ENCODE measurements around the gene PAQR7.

The PAQR7 gene

DNA sequence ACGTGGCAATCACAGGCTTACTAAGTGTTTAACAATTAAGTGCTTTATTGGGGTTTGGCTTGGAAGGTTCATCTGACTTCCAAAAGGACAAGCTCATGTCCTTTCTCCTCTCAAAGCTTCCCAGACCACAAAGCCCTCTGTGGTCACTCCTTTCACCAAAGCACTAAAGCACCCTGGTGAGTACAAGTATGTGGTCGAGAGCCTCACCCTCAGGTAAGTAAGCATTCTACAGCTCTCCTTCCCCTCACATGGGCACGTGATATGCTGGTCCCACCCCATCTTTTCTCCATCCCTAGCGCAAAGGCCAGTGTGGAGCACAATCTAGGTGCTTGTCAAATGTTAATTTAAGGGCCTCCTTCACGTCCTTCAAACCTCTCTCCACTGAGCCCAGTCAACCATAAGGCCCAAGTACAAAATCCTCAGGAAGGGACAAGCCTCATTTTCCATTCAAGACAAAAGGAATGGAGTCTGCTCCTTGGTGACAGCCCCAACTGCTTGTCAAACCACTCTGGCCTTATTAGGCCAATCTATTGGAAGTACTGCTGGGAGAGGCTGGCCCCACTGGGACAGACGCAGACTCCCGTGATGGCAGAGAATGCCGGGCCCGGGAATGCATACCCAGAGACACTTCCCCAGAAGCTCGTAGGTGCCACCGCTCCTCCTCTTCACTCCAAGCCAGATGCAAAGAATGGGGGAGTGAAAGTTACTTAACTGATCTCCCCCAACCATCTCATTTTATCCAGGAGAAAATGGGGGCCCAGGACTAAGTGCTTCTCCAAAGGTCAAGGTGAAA, 22.9 kb upstream of the PAQR7 start:
- Histone ChIP-seq H3K4me3 (ENCODE audit: low read depth in 1 of 2, low read length in 2 of 2) (no peak overlapping the region), H3K36me3 (ENCODE audit: insufficient read depth, low read length) (peaks cover 24% of the 10 kb centered on the region), H3K4me1 (ENCODE audit: insufficient read depth, low read length) (peaks cover 6% of the 10 kb centered on the region), H3K9me3 (ENCODE audit: low read length) (no peaks in the 10 kb centered on the region), H3K27me3 (ENCODE audit: control insufficient read depth in 1 of 2, insufficient read depth in 2 of 2, low read length in 2 of 2) (no peaks in the 10 kb centered on the region), H3K9ac (ENCODE audit: low read length) (no peak overlapping the region), H3K27ac (ENCODE audit: low read depth, low read length) (no peak overlapping the region)

DNA sequence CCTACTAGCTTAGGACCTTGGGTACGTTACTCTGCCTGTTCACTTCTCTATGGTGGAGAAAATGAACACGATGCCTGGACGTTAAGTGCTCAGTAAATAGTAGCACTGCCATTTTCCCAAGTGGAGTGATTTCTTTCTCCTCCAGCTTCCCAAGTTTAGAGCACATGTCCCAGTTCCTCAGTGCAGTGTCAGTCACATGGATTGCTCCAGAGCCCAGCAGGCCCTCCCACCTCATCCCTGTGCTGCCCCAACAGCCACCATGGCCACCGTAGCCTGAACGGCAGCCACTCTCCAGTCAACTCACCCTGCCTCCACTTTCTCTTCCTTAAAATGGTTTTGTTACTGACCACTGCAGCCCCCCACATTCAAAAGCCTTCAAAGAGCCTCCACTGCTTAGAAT, 22.2 kb upstream of the PAQR7 start:
- no peaks in the 10 kb centered on the region for H3K27me3 ChIP-seq (ENCODE audit: control insufficient read depth in 1 of 2, insufficient read depth in 2 of 2, low read length in 2 of 2)
- peaks cover 6% of the 10 kb centered on the region for H3K4me1 ChIP-seq (ENCODE audit: insufficient read depth, low read length)
- peaks cover 24% of the 10 kb centered on the region for H3K36me3 ChIP-seq (ENCODE audit: insufficient read depth, low read length)
- no peak overlapping the region for H3K9ac ChIP-seq (ENCODE audit: low read length)
- no peak overlapping the region for H3K4me3 ChIP-seq (ENCODE audit: low read depth in 1 of 2, low read length in 2 of 2)
- H3K27ac ChIP-seq (ENCODE audit: low read depth, low read length): no peak overlapping the region
- no peaks in the 10 kb centered on the region for H3K9me3 ChIP-seq (ENCODE audit: low read length)

DNA sequence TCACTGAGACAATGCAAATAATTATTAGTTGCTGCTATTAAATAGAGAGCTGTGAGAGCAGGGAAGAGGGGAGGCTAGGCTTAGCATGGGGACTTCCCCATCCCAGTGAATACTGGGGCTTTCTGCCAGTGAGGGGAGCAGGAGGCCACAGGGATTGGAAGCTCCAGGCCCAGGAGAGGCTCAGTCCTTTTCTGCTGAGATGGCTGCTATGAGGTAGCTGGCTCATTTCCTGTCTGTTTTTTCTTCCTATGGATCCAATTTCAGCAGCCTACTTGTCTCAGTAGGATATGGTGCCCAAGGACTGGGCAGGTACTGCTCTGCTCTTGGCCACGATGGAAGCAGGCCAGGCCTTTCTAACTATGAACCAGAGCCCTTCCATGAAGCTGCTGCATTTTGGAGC, 20.8 kb upstream of the PAQR7 start:
- Histone ChIP-seq H3K27ac (ENCODE audit: low read depth, low read length) (no peak overlapping the region), H3K9ac (ENCODE audit: low read length) (no peak overlapping the region), H3K4me1 (ENCODE audit: insufficient read depth, low read length) (peaks cover 11% of the 10 kb centered on the region)

DNA sequence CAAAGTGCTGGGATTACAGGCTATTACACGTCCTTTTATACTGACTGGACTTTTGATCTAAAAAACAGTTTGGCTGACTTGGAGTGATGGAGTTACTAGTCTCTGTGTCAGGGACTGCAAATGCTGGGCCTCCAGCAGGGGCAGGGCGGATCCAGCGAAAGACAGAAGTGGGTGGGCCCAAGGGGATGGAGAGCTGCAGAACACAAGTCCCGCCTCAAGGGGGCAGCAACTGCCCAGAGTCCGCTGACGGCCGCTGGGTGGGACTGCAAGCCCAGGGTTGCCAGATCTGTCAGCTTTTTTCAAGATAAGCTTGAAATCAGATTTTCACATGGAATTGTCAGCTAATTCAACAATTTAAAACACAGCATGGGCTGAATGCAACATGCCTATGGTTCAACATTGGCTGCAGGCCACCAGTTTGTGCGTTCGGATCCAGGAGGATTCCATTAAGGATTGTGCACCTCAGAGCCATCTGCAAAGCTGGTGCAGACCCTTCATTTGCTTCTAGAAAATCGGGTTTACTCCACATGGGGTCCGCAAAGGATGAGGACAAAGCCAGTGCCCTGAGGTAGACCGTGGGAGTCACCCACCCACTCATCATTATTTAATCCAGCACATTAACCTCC, 20.0 kb upstream of the PAQR7 start:
- H3K9ac ChIP-seq (ENCODE audit: low read length): no peak overlapping the region

More for the DNA sequence above, 20.8 kb upstream of the PAQR7 start:
- Histone ChIP-seq H3K36me3 (ENCODE audit: insufficient read depth, low read length) (peaks cover 21% of the 10 kb centered on the region), H3K4me3 (ENCODE audit: low read depth in 1 of 2, low read length in 2 of 2) (no peak overlapping the region), H3K27me3 (ENCODE audit: control insufficient read depth in 1 of 2, insufficient read depth in 2 of 2, low read length in 2 of 2) (no peaks in the 10 kb centered on the region), H3K9me3 (ENCODE audit: low read length) (no peaks in the 10 kb centered on the region)

DNA sequence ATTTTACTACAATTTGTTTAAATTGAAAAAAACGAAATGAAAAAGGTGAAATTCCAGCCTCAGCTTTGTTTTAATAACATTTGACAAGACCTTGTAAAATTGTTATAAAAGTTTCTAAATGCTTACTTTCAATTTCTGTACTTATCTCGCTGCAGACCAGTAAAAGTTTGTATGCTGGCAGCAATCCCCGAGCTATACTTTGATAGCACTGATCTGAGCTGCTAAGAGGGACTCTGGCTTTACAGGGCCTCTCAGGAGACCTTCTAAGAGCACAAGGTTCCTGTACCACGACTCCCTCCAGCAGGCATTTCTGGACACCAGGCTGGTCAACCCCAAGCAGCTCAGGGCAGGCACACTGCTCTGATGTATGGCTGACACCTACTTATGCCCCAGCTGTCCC, 17.6 kb upstream of the PAQR7 start:
- Histone ChIP-seq H3K4me3 (ENCODE audit: low read depth in 1 of 2, low read length in 2 of 2) (no peak overlapping the region), H3K36me3 (ENCODE audit: insufficient read depth, low read length) (no peaks in the 10 kb centered on the region), H3K27ac (ENCODE audit: low read depth, low read length) (no peak overlapping the region), H3K27me3 (ENCODE audit: control insufficient read depth in 1 of 2, insufficient read depth in 2 of 2, low read length in 2 of 2) (no peaks in the 10 kb centered on the region), H3K4me1 (ENCODE audit: insufficient read depth, low read length) (peaks cover 11% of the 10 kb centered on the region), H3K9me3 (ENCODE audit: low read length) (no peaks in the 10 kb centered on the region), H3K9ac (ENCODE audit: low read length) (no peak overlapping the region)

More for the DNA sequence above, 20.0 kb upstream of the PAQR7 start:
- Histone ChIP-seq H3K9me3 (ENCODE audit: low read length) (no peaks in the 10 kb centered on the region), H3K36me3 (ENCODE audit: insufficient read depth, low read length) (peaks cover 13% of the 10 kb centered on the region), H3K27me3 (ENCODE audit: control insufficient read depth in 1 of 2, insufficient read depth in 2 of 2, low read length in 2 of 2) (no peaks in the 10 kb centered on the region), H3K4me3 (ENCODE audit: low read depth in 1 of 2, low read length in 2 of 2) (peak overlapping the region; percentile 2 to 46), H3K27ac (ENCODE audit: low read depth, low read length) (no peak overlapping the region), H3K4me1 (ENCODE audit: insufficient read depth, low read length) (peaks cover 11% of the 10 kb centered on the region)

DNA sequence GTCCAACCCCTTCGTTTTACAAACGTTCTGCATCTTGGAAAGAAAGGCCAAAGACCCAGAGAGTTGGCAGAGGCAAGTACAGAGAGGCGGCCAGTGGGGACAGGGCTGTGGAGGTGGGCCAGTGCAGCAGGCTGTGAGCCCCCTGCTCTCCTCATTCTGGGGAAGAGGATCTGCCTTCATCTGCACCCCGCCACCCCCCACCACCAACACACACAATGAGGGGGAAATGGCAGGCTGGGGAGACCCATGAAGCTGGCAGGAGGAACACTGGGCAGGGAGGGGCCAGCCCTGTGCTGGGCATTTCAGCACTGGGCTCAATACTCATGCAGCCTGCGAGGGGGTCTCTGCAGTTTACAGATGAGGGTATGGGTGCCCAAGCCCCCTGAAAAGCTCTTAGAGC, 16.1 kb upstream of the PAQR7 start:
- H3K9me3 ChIP-seq (ENCODE audit: low read length): no peaks in the 10 kb centered on the region
- H3K4me3 ChIP-seq (ENCODE audit: low read depth in 1 of 2, low read length in 2 of 2): no peak overlapping the region
- no peak overlapping the region for H3K27ac ChIP-seq (ENCODE audit: low read depth, low read length)
- no peaks in the 10 kb centered on the region for H3K36me3 ChIP-seq (ENCODE audit: insufficient read depth, low read length)
- H3K27me3 ChIP-seq (ENCODE audit: control insufficient read depth in 1 of 2, insufficient read depth in 2 of 2, low read length in 2 of 2): no peaks in the 10 kb centered on the region
- H3K4me1 ChIP-seq (ENCODE audit: insufficient read depth, low read length): peaks cover 11% of the 10 kb centered on the region
- no peak overlapping the region for H3K9ac ChIP-seq (ENCODE audit: low read length)

DNA sequence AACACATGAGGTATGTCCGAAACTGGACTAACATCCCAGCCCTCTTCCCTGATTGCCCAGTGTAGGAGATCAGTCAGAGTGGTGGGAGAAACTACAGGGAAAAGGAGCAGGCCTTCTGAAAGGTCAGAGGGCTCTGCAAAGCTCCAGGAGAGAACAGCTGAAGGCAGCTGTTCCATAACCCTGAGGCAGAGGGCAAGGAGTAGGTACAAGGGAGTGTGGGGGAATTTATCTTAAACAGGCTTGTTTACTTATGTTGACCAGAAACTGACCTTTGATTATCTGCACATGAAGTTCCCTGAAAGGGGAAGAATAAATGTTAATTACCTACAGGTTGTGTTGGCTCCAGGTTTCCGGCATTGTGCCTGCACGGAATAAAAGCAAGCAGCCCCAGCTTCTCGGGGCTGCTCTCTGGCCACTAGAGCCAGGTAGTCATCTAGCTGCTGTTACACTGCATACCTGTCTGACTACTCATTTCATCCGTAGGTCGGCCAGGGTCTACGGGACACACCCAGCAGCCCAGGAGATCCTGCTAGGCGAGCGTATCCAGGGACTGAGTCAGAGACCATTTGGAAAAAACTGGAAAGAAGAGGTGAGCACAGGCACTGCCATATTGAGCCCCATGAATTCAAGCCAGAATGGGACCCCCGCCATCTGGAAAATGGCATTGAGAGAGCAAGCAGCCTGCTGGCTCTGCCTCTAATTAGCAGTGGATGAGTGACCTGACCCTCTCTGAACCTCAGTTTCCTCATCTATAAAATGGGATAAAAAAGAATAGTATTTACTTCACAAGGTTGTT, 14.9 kb upstream of the PAQR7 start:
- Histone ChIP-seq H3K4me1 (ENCODE audit: insufficient read depth, low read length) (peaks cover 5% of the 10 kb centered on the region), H3K27ac (ENCODE audit: low read depth, low read length) (no peak overlapping the region), H3K27me3 (ENCODE audit: control insufficient read depth in 1 of 2, insufficient read depth in 2 of 2, low read length in 2 of 2) (no peaks in the 10 kb centered on the region), H3K4me3 (ENCODE audit: low read depth in 1 of 2, low read length in 2 of 2) (no peak overlapping the region), H3K36me3 (ENCODE audit: insufficient read depth, low read length) (no peaks in the 10 kb centered on the region), H3K9ac (ENCODE audit: low read length) (no peak overlapping the region), H3K9me3 (ENCODE audit: low read length) (no peaks in the 10 kb centered on the region)

DNA sequence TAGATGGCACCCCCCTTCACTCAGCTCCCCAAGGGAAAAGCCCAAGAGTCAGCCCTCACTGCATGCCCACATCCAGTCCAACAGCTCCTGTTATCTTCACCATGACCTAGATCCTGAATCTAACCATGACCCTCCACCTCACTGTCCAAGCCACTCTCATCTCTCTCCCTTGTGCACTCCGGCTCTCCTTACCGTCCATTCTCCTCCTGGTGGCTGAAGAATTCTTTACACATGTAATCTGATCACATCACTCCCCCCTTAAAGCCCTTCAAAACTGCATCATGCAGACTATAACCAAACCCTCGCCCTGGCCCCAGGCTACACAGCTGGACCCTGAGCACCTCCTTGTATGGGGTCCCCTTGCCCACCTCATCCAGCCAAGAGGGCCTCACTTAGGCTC, 14.0 kb upstream of the PAQR7 start:
- H3K9ac ChIP-seq (ENCODE audit: low read length): no peak overlapping the region
- H3K4me1 ChIP-seq (ENCODE audit: insufficient read depth, low read length): peaks cover 4% of the 10 kb centered on the region
- H3K36me3 ChIP-seq (ENCODE audit: insufficient read depth, low read length): no peaks in the 10 kb centered on the region

DNA sequence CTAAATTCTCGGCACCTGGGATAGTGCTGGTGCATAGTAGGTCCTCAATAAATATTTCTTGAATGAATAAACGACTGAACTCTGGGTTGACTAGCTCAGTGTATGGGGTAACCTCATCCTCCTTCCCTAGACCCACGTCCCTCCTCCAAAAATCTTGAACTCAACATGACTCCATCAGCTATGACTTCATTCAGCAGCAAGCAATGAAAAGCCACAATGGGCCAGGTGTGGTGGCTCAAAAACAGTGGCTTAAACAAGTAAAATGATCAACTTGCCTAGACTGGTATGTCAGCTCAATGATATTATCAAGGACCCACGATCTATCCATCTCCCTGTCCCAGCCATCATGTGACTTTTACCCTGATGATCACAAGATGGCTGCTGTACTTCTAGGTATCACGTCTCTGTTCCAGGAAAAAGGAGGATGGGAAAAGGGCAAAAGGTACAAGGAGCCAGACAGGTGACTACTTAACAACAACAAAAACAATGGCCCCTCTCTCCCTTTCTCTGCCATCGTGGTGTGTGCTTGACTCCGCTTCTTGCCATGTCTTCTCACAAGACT, 13.0 kb upstream of the PAQR7 start:
- H3K36me3 ChIP-seq (ENCODE audit: insufficient read depth, low read length): no peaks in the 10 kb centered on the region
- H3K27me3 ChIP-seq (ENCODE audit: control insufficient read depth in 1 of 2, insufficient read depth in 2 of 2, low read length in 2 of 2): no peaks in the 10 kb centered on the region
- H3K4me3 ChIP-seq (ENCODE audit: low read depth in 1 of 2, low read length in 2 of 2): no peak overlapping the region
- H3K27ac ChIP-seq (ENCODE audit: low read depth, low read length): no peak overlapping the region
- peaks cover 4% of the 10 kb centered on the region for H3K4me1 ChIP-seq (ENCODE audit: insufficient read depth, low read length)
- H3K9ac ChIP-seq (ENCODE audit: low read length): no peak overlapping the region
- no peaks in the 10 kb centered on the region for H3K9me3 ChIP-seq (ENCODE audit: low read length)

More for the DNA sequence above, 14.0 kb upstream of the PAQR7 start:
- no peaks in the 10 kb centered on the region for H3K9me3 ChIP-seq (ENCODE audit: low read length)
- H3K4me3 ChIP-seq (ENCODE audit: low read depth in 1 of 2, low read length in 2 of 2): no peak overlapping the region
- no peaks in the 10 kb centered on the region for H3K27me3 ChIP-seq (ENCODE audit: control insufficient read depth in 1 of 2, insufficient read depth in 2 of 2, low read length in 2 of 2)
- H3K27ac ChIP-seq (ENCODE audit: low read depth, low read length): no peak overlapping the region

DNA sequence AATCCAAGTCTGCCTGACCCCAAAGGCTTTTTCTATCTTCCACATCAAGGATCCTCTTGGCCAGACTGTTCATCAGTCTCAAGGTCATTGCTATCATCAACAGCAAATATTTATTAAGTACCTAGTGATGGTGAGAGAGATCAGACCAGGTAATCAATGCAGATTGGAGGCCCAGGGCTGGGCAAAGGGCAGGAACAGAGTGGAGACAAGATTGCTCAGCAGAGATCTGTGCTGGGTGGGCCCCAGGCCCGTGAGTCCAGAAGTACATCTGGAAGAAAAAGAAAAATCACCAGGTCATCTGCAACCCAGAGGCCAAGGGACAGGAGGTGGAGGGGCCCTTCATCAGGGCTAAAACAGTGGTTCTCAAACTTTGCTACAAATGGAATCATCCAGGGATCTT, 10.1 kb upstream of the PAQR7 start:
- Histone ChIP-seq H3K9me3 (ENCODE audit: low read length) (no peaks in the 10 kb centered on the region), H3K27ac (ENCODE audit: low read depth, low read length) (no peak overlapping the region), H3K36me3 (ENCODE audit: insufficient read depth, low read length) (no peaks in the 10 kb centered on the region), H3K27me3 (ENCODE audit: control insufficient read depth in 1 of 2, insufficient read depth in 2 of 2, low read length in 2 of 2) (no peaks in the 10 kb centered on the region), H3K4me1 (ENCODE audit: insufficient read depth, low read length) (no peaks in the 10 kb centered on the region), H3K9ac (ENCODE audit: low read length) (no peak overlapping the region), H3K4me3 (ENCODE audit: low read depth in 1 of 2, low read length in 2 of 2) (no peak overlapping the region)

DNA sequence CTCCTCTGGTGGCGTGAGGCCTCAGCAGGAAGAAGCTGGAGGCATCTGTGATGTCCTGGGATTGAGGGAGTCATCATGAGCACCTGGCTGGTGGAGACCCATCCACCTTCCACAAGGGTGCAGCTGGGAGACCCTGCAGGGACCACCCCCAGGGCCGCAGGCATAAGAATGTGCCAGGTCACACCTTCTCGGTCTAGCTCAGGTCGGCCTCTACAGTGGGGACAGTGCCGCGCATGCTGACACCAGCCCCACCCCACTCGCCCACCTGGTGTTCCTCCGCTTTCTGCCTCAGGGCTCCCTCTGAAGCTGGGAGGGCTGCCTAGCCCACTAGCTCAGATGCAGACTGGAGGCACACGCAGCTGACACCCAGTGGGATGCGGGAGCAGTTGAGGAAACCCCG, 5.8 kb upstream of the PAQR7 start:
- no peaks in the 10 kb centered on the region for H3K9me3 ChIP-seq (ENCODE audit: low read length)
- H3K9ac ChIP-seq (ENCODE audit: low read length): no peak overlapping the region
- no peaks in the 10 kb centered on the region for H3K36me3 ChIP-seq (ENCODE audit: insufficient read depth, low read length)
- H3K27ac ChIP-seq (ENCODE audit: low read depth, low read length): no peak overlapping the region
- H3K4me3 ChIP-seq (ENCODE audit: low read depth in 1 of 2, low read length in 2 of 2): no peak overlapping the region
- no peaks in the 10 kb centered on the region for H3K27me3 ChIP-seq (ENCODE audit: control insufficient read depth in 1 of 2, insufficient read depth in 2 of 2, low read length in 2 of 2)
- peaks cover 3% of the 10 kb centered on the region for H3K4me1 ChIP-seq (ENCODE audit: insufficient read depth, low read length)
